ENCODE measurements around the gene CCDC18.
"Not testable (repeated sequence)": the region's sequence is repeated elsewhere in the genome, so short reads cannot be mapped to it uniquely, and the experiment has no call there.

Gene CCDC18

GRCh38 chr1:93171549-93172034 is 8.9 kb upstream of the CCDC18 start:
- no peak for DNase-seq (ENCODE audit: low read depth, low spot score)

GRCh38 chr1:93172778-93173177 is 7.7 kb upstream of the CCDC18 start:
- DNase-seq (ENCODE audit: low read depth, low spot score): no peak
- no peak overlapping the region for H3K4me3 ChIP-seq (ENCODE audit: low read length)

More at GRCh38 chr1:93171549-93172034, 8.9 kb upstream of the CCDC18 start:
- peak overlapping the region; percentile 32 for H3K4me3 ChIP-seq (ENCODE audit: low read length)

GRCh38 chr1:93174638-93175037 is 5.9 kb upstream of the CCDC18 start:
- not testable (repeated sequence) for H3K4me3 ChIP-seq (ENCODE audit: low read length); DNase-seq (ENCODE audit: low read depth, low spot score)

- no peak for DNase-seq (ENCODE audit: low read depth, low spot score)
- no peak overlapping the region for H3K4me3 ChIP-seq (ENCODE audit: low read length)
These were observed 2.5 kb upstream of the CCDC18 start for GRCh38 chr1:93177991-93178390.

GRCh38 chr1:93178418-93178817 is 2.1 kb upstream of the CCDC18 start:
- no peak for DNase-seq (ENCODE audit: low read depth, low spot score)
- no peak overlapping the region for H3K4me3 ChIP-seq (ENCODE audit: low read length)

GRCh38 chr1:93179886-93180722 is 420 bp upstream of the CCDC18 start, which contains the start of gene TMED5:
Gene TMED5, minus strand, starts transcription at chr1:93180413. Its CDS starts 171 bp downstream, at chr1:93180242.
- peak; percentile 94 for DNase-seq (ENCODE audit: low read depth, low spot score)
- peak within 1 kb of the TSS; percentile 86 for H3K4me3 ChIP-seq (ENCODE audit: low read length)

- no peak overlapping the region for H3K4me3 ChIP-seq (ENCODE audit: low read length)
- no peak for DNase-seq (ENCODE audit: low read depth, low spot score)
These were observed 6.1 kb downstream of the CCDC18 start for GRCh38 chr1:93186667-93187066.

GRCh38 chr1:93190432-93190831 is 9.9 kb downstream of the CCDC18 start:
- DNase-seq (ENCODE audit: low read depth, low spot score): no peak
- H3K4me3 ChIP-seq (ENCODE audit: low read length): no peak overlapping the region

- DNase-seq (ENCODE audit: low read depth, low spot score): no peak
- H3K4me3 ChIP-seq (ENCODE audit: low read length): no peak overlapping the region
These were observed 13.9 kb downstream of the CCDC18 start for GRCh38 chr1:93194231-93194990.

- no peak for DNase-seq (ENCODE audit: low read depth, low spot score)
- H3K4me3 ChIP-seq (ENCODE audit: low read length): no peak overlapping the region
These were observed 16.1 kb downstream of the CCDC18 start for GRCh38 chr1:93196591-93196990.

- H3K4me3 ChIP-seq (ENCODE audit: low read length): no peak overlapping the region
- DNase-seq (ENCODE audit: low read depth, low spot score): no peak
These were observed 18.6 kb downstream of the CCDC18 start for GRCh38 chr1:93199150-93199549.

GRCh38 chr1:93200086-93200620 is 19.6 kb downstream of the CCDC18 start:
- H3K4me3 ChIP-seq (ENCODE audit: low read length): no peak overlapping the region
- no peak for DNase-seq (ENCODE audit: low read depth, low spot score)

- no peak for DNase-seq (ENCODE audit: low read depth, low spot score)
- no peak overlapping the region for H3K4me3 ChIP-seq (ENCODE audit: low read length)
These were observed 20.2 kb downstream of the CCDC18 start for GRCh38 chr1:93200714-93201113.

- no peak for DNase-seq (ENCODE audit: low read depth, low spot score)
- no peak overlapping the region for H3K4me3 ChIP-seq (ENCODE audit: low read length)
These were observed 25.5 kb downstream of the CCDC18 start for GRCh38 chr1:93205892-93206566.

GRCh38 chr1:93206567-93206954 is 26.0 kb downstream of the CCDC18 start:
- no peak for DNase-seq (ENCODE audit: low read depth, low spot score)
- no peak overlapping the region for H3K4me3 ChIP-seq (ENCODE audit: low read length)

- H3K4me3 ChIP-seq (ENCODE audit: low read length): no peak overlapping the region
- DNase-seq (ENCODE audit: low read depth, low spot score): no peak
These were observed 26.7 kb downstream of the CCDC18 start for GRCh38 chr1:93207211-93207610.

- no peak for DNase-seq (ENCODE audit: low read depth, low spot score)
- no peak overlapping the region for H3K4me3 ChIP-seq (ENCODE audit: low read length)
These were observed 34.8 kb downstream of the CCDC18 start for GRCh38 chr1:93215322-93215721.

- peak; percentile 74 for DNase-seq (ENCODE audit: low read depth, low spot score)
These were observed 38.9 kb downstream of the CCDC18 start for GRCh38 chr1:93219443-93219842.

GRCh38 chr1:93220716-93221115 is 40.2 kb downstream of the CCDC18 start:
- H3K4me3 ChIP-seq (ENCODE audit: low read length); DNase-seq (ENCODE audit: low read depth, low spot score): not testable (repeated sequence)

More at GRCh38 chr1:93219443-93219842, 38.9 kb downstream of the CCDC18 start:
- peak overlapping the region; percentile 33 for H3K4me3 ChIP-seq (ENCODE audit: low read length)
